B cell (primary cell): Measurements from ENCODE around the gene VENTX. TPM values are rescaled to one million over a fixed set of nuclear protein-coding genes. Genes with fewer than 3 reads are reported as not detected.

Experiments
- ATAC-seq: fragments of 200-7000 bp; cut with Tn5 transposase; one replicate; pipeline ENCODE4 v1.10.0; 2021; ENCODE audit warnings: low read depth, mild to moderate bottlenecking, moderate number of reproducible peaks, moderate library complexity
- CTCF ChIA-PET: fragments of 350-600 bp; sonication (Branson Sonifier 250); formaldehyde crosslinking; loops from one replicate; lab custom pipeline; 2021; ENCODE audit warnings: antibody characterized with exemption, inconsistent platforms; lab: Charles Lee
- POLR2A ChIA-PET: fragments of 350-600 bp; sonication (Branson Sonifier 250); formaldehyde crosslinking; loops from one replicate; lab custom pipeline; 2021; ENCODE audit warnings: antibody characterized with exemption; lab: Charles Lee
- DNase-seq: peaks from one replicate; pipeline ENCODE4 v3.0.0; 2013
- H2AFZ ChIP-seq: 2 replicates; pipeline ENCODE4 v1.6.1; 2012; ENCODE audit warnings: mild to moderate bottlenecking, low read depth, low read length; ENCODE audit not compliant: insufficient read depth, poor library complexity, severe bottlenecking
- H3K27ac ChIP-seq, 2 donors: 1 replicate in 1 of 2; 2 replicates in 1 of 2; pipeline ENCODE4 v1.5.1; 2012 to 2013; ENCODE audit warnings: low read length in 2 of 2, mild to moderate bottlenecking in 2 of 2, moderate library complexity in 1 of 2
- H3K27me3 ChIP-seq, 4 experiments: fragments of 200-600 bp in 1 of 4; sonication (generic) in 1 of 4; replicated peaks in 1 of 4; 1 replicate in 2 of 4; 2 replicates in 2 of 4; pipeline versions ENCODE4 v1.6.1 to v1.7.0; 2013 to 2016; ENCODE audit warnings: low read length in 3 of 4, mild to moderate bottlenecking in 2 of 4, mixed read lengths in 1 of 4, moderate library complexity in 1 of 4; ENCODE audit not compliant: insufficient read depth in 4 of 4, control insufficient read depth in 3 of 4; ENCODE audit errors: control extremely low read depth in 1 of 4
- H3K36me3 ChIP-seq, 2 experiments: replicated peaks in 1 of 2; 1 replicate in 1 of 2; 2 replicates in 1 of 2; pipeline versions ENCODE4 v1.6.1 to v1.7.1; 2013; ENCODE audit warnings: low read length in 1 of 2; ENCODE audit not compliant: insufficient read depth in 2 of 2, control insufficient read depth in 1 of 2; ENCODE audit errors: control extremely low read depth in 1 of 2, extremely low read depth in 1 of 2
- H3K4me1 ChIP-seq, 2 donors: fragments of 200-600 bp in 1 of 2; sonication (generic) in 1 of 2; 1 replicate in 1 of 2; 2 replicates in 1 of 2; pipeline versions ENCODE4 v1.5.1 to v1.6.1; 2013 to 2017; ENCODE audit warnings: low read length in 2 of 2; ENCODE audit not compliant: control insufficient read depth in 2 of 2, insufficient read depth in 2 of 2
- H3K4me2 ChIP-seq: replicated peaks from 2 replicates; pipeline ENCODE3; 2012; ENCODE audit warnings: mild to moderate bottlenecking, low read depth, low read length; ENCODE audit not compliant: poor library complexity, severe bottlenecking
- H3K4me3 ChIP-seq, 5 experiments: fragments of 200-600 bp in 1 of 5; sonication (generic) in 1 of 5; 1 replicate in 3 of 5; 2 replicates in 2 of 5; pipeline versions ENCODE4 v1.5.1 to v1.7.0; 2011 to 2016; ENCODE audit warnings: low read length in 4 of 5, mild to moderate bottlenecking in 4 of 5, low read depth in 2 of 5, control low read depth in 1 of 5, moderate library complexity in 1 of 5; ENCODE audit not compliant: insufficient read depth in 1 of 5; ENCODE audit errors: control extremely low read depth in 1 of 5, extremely low read depth in 1 of 5
- H3K79me2 ChIP-seq: fragments of 200-600 bp; sonication (generic); one replicate; pipeline ENCODE4 v1.6.0; 2016; ENCODE audit warnings: low read length; ENCODE audit not compliant: control insufficient read depth, insufficient read depth
- H3K9ac ChIP-seq: fragments of 200-600 bp; sonication (generic); 2 replicates; pipeline ENCODE4 v1.6.1; 2017; ENCODE audit warnings: mild to moderate bottlenecking, low read length, moderate library complexity
- H3K9me3 ChIP-seq, 3 donors: one replicate each; pipeline versions ENCODE4 v1.6.1 to v1.7.1; 2013; ENCODE audit warnings: low read length in 2 of 3; ENCODE audit not compliant: control insufficient read depth in 2 of 3, insufficient read depth in 1 of 3; ENCODE audit errors: control extremely low read depth in 1 of 3
- H4K20me1 ChIP-seq: 2 replicates; pipeline ENCODE4 v1.6.0; 2012; ENCODE audit warnings: mild to moderate bottlenecking, low read length; ENCODE audit not compliant: insufficient read depth, control insufficient read depth, poor library complexity, severe bottlenecking
- H3K27ac Mint-ChIP-seq: one replicate; pipeline ENCODE4 v1.8.0; 2021; ENCODE audit warnings: mixed read lengths
- H3K27me3 Mint-ChIP-seq: one replicate; pipeline ENCODE4 v1.8.0; 2021; ENCODE audit warnings: mixed read lengths
- H3K4me1 Mint-ChIP-seq: one replicate; pipeline ENCODE4 v1.8.0; 2021; ENCODE audit warnings: mixed read lengths
- H3K4me3 Mint-ChIP-seq: one replicate; pipeline ENCODE4 v1.8.0; 2021; ENCODE audit warnings: mixed read lengths
- H3K9me3 Mint-ChIP-seq: one replicate; pipeline ENCODE4 v1.8.0; 2022; ENCODE audit warnings: mixed read lengths; ENCODE audit not compliant: insufficient read depth
- CTCF ChIP-seq: fragments of 200-600 bp; IDR thresholded peaks from one replicate; pipeline ENCODE4 v1.8.0; 2022; ENCODE audit warnings: antibody characterized with exemption, mild to moderate bottlenecking
- EZH2 ChIP-seq: IDR thresholded peaks from 2 replicates; pipeline ENCODE4 v1.6.1; 2012; ENCODE audit warnings: borderline replicate concordance, low read depth, mild to moderate bottlenecking, moderate library complexity, low read length; ENCODE audit not compliant: insufficient read depth, poor library complexity, severe bottlenecking
- WGBS: methylation state at CpG from one replicate; pipeline ENCODE4 v1.1.5; 2013; ENCODE audit warnings: missing lambda C conversion rate; ENCODE audit not compliant: insufficient coverage; 5-methylcytosine and 5-hydroxymethylcytosine counted together
- intact Hi-C: fragments of 100-400 bp; cut with micrococcal nuclease; formaldehyde crosslinking; loops from one replicate; pipeline ENCODE4 v1.10.0; 2022
- polyA plus RNA-seq: library from polyadenylated mRNA; depleted of rRNA; stranded (reverse); fragments of >200 nt; gene quantifications from 2 replicates; pipeline ENCODE4 v1.2.3, GENCODE V29; 2012
- total RNA-seq, 2 donors: library from RNA; stranded (reverse); fragments of 120-200 nt in 1 of 2; gene quantifications; 1 replicate in 1 of 2; 2 replicates in 1 of 2; pipeline versions ENCODE4 v1.2.3 to v1.2.4, GENCODE V29; 2013 to 2022

The VENTX gene
- total and polyA plus RNA-seq, 2 donors (not counting 1 experiment from before 2014, with no cell fraction given): 0.82 TPM; not detected in 1

DNA sequence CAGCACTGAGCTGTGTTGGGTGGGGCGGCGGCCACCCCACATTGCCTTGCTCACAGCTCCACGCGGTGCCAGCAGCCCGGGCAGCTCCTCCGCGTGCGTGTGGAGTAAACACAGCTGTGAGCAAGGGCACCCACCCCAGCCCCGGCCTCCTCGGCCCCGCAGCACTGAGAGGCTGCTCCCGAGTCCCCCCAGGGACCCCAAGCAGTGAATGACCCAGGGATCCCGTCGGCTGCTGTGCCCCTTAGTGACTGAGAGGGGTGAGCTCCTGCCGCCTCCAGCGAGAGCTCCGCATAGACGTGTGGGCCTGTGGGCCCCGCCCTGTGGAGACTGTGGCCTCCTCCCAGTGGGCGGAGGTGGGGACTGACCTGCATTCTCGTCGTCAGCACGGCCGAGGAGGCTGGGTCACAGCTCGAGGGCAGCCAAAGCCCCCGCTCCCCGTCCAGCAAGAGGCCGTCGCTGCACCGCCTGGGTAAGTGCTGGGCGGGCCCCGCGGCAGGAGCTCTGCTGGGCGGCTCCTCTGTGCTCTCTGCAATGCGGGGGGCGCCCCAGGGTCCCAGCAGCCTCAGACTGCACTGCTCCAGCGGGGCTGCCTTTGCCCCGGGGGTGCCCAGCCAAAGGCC is 37.6 kb upstream of the VENTX start:
- H3K9me3 Mint-ChIP-seq: no peaks in the 10 kb centered on the region
- intact Hi-C loops: no loop called here
- no peak overlapping the region for H3K9ac ChIP-seq
- CTCF ChIA-PET: no interaction called here
- no peaks in the 10 kb centered on the region for H3K9me3 ChIP-seq
- no peaks in the 10 kb centered on the region for H3K79me2 ChIP-seq
- no peak for ATAC-seq
- H3K27ac ChIP-seq: no peak overlapping the region
- no peaks in the 10 kb centered on the region for H3K27me3 Mint-ChIP-seq
- DNase-seq: no peak
- no peak overlapping the region for H3K4me3 Mint-ChIP-seq
- no peak overlapping the region for H3K4me2 ChIP-seq
- H3K36me3 ChIP-seq: no peaks in the 10 kb centered on the region
- no peaks in the 10 kb centered on the region for H3K27me3 ChIP-seq
- no peaks in the 10 kb centered on the region for H4K20me1 ChIP-seq
- H3K27ac Mint-ChIP-seq: no peak overlapping the region
- no peak for TF ChIP-seq CTCF
- TF ChIP-seq EZH2: no peak
- no peaks in the 10 kb centered on the region for H3K4me1 Mint-ChIP-seq
- H2AFZ ChIP-seq: no peak overlapping the region
- no peaks in the 10 kb centered on the region for H3K4me1 ChIP-seq
- H3K4me3 ChIP-seq: no peak overlapping the region
- 78% methylated on average over 36 of the region's 38 CpGs for WGBS
- POLR2A ChIA-PET: no interaction called here

- intact Hi-C loops: no loop called here
Measured at GRCh38 chr10:133200621-133201031, 37.0 kb upstream of the VENTX start.

More at GRCh38 chr10:133200621-133201031, 37.0 kb upstream of the VENTX start:
- Histone ChIP-seq H3K4me3 (no peak overlapping the region), H2AFZ (no peak overlapping the region), H3K79me2 (no peaks in the 10 kb centered on the region), H3K9me3 (no peaks in the 10 kb centered on the region), H3K27me3 (no peaks in the 10 kb centered on the region), H3K36me3 (no peaks in the 10 kb centered on the region), H3K9ac (no peak overlapping the region), H3K4me2 (no peak overlapping the region), H4K20me1 (no peaks in the 10 kb centered on the region), H3K27ac (no peak overlapping the region), H3K4me1 (no peaks in the 10 kb centered on the region)
- POLR2A ChIA-PET: no interaction called here
- H3K4me1 Mint-ChIP-seq: no peaks in the 10 kb centered on the region
- TF ChIP-seq EZH2 (no peak), CTCF (no peak)
- 89% methylated on average over 15 of the region's 15 CpGs for WGBS
- H3K4me3 Mint-ChIP-seq: no peak overlapping the region
- CTCF ChIA-PET: no interaction called here
- no peak for ATAC-seq
- H3K27me3 Mint-ChIP-seq: no peaks in the 10 kb centered on the region
- H3K9me3 Mint-ChIP-seq: no peaks in the 10 kb centered on the region
- H3K27ac Mint-ChIP-seq: no peak overlapping the region
- DNase-seq: no peak
